Measurements from ENCODE around the gene BTBD7.

- TF ChIP-seq CTCF (IDR thresholded peaks at IDR 0.05; ENCODE audit: insufficient read depth, low read length, poor library complexity, severe bottlenecking): no peak
- no peak for TF ChIP-seq EZH2phosphoT487 (conservative IDR thresholded peaks at IDR 0.05; ENCODE audit: low read length)
Measured at GRCh38 chr14:93347850-93348249, 15.0 kb upstream of the BTBD7 start.

Data from SU-DHL-6 (cell line).